GM21390 (cell line): ENCODE data around the gene PLA2G1B.
"Not testable (repeated sequence)": the region's sequence is repeated elsewhere in the genome, so short reads cannot be mapped to it uniquely, and the experiment has no call there.

Source experiments
- ATAC-seq: cut with Tn5 transposase; IDR thresholded peaks from one replicate; pipeline ENCODE4 v1.9.1; 2021; ENCODE audit not compliant: unreplicated experiment

PLA2G1B gene

DNA sequence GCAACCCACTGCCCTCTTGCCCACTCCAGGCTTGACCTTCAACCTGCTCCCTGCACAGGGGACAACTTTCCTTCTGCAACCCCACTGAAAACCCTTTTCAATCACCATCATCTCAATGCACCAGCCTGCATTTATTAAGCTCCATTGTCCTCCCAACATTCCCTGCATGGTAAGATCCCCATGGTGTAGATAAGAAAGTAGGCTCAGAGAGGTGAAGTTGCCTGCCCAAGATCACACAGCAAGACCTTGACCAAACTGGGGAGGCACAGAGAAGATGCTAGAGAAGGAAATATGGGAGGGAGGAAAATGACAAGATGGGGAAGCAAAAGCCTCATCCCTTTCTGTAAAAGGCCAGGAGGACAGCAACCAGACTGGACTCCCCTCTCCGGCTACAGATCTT, 31.5 kb upstream of the PLA2G1B start:
- ATAC-seq: no peak

- no peak for ATAC-seq
Measured at GRCh38 chr12:120358412-120359100, 31.0 kb upstream of the PLA2G1B start.

DNA sequence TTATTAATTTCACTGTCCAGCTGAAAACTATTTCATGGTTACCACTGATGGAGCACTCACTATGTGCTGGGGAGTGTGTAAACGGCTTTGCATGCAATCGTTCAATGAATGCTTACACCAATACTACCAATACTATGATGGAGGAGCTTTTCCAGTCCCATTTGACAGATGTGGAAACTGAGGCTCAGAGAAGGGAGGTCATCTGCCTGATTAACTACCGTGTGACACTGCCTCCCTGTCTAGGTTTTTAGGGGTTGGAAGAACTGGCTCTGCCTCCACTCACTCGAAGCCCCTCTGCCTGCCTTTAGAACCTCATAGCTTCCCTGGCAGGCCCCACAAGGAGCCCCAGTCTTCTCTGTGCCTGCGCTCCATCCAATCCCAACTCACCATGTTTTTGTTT, 29.5 kb upstream of the PLA2G1B start:
- no peak for ATAC-seq

DNA sequence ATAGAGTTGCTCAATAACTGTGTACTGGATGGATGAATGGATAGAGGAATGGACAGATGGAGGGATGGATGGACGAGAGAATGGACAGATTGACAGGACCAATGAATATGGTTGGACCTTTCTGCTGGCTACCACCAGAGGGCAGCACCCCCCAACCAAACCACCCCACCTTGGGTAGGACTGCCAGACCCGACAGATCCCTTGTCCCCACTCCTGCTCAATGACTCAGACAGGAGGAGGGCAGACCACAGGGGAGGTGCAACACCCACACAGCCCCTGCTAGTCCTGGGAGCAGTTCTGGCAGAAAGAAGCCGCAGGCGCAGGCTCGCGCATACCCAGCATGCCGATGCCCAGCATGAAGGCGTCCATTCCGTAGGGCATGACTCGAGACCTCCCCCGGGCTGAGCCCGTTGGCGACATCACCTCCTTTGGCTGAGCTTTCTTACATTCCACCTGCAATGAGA, 29.0 kb upstream of the PLA2G1B start:
- ATAC-seq: no peak

- no peak for ATAC-seq
Measured at GRCh38 chr12:120353556-120354317, 26.2 kb upstream of the PLA2G1B start.

DNA sequence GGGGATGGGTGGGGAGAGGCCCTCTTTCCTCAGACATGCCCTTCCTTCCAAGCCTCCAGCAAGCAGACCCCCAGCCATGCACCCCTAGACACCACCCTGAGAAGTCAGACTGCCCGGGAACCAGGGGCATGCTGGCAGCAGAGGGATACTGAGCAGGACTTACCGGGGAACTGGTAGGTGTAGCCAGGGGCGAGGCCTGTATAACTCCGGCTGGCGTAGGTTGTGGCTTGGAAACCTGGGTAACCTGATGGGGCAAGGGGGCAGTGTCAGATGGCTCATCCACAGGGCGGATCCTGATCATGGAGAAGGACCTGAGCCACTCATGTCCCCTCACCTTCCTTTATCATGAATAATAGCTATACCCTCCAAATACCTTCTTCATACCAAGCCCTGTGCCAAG, 25.6 kb upstream of the PLA2G1B start:
- ATAC-seq: no peak

DNA sequence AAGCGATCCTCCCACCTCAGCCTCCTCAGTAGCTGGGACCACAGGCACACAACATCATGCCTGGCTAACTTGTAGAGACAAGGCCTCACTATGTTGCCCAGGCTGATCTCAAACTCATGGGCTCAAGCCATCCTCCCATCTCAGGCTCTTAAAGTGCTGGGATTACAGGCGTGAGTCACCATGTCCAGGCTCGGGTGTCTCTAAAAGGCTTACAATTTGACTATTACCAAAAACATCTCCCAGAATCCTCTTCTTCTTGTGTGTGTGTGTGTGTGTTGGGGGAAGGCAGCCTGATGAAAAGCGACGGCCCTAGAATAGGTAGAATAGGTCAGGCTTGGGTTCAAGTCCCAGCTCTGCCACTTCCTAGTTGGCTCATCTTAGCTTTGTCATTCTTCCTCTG, 24.5 kb upstream of the PLA2G1B start:
- ATAC-seq: no peak

DNA sequence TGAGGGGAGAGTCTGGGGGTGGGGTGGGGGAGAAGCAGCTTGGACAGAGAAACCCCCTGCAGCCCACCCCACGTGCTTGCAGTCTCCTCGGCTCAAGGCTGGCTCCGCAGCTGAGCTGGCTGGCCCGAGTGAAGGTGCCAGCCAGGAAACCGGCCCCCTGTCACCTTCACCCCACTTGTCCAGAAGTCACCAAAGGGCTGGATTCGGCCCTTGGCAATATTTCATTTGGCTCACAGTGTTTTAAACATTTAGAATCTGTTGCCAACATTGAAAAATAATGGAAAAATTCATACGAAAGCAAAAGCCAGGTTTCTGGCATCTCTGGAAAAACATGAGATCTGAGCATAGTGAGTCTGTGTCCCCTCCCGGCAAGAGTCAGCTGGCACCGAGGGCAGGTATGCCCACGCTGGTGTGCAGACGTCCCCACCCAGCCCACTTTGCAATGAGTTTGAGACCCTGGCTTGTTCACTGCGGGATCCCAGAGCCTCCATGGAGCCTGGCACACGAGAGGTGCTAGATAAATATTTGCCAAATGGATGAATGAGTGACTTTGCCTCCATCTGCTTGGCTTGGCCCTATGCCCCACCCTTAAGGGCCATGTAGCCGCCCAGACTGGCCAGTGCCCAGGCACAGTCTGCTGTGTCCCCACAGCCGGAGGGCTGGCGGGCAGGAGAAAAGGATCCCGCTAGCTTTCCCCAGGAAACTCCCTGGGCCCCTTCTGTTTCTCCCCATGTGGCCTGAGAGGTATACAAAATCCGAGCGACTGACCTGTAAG, 23.2 kb upstream of the PLA2G1B start:
- no peak for ATAC-seq

- ATAC-seq: no peak
Measured at GRCh38 chr12:120347766-120348165, 20.2 kb upstream of the PLA2G1B start.

DNA sequence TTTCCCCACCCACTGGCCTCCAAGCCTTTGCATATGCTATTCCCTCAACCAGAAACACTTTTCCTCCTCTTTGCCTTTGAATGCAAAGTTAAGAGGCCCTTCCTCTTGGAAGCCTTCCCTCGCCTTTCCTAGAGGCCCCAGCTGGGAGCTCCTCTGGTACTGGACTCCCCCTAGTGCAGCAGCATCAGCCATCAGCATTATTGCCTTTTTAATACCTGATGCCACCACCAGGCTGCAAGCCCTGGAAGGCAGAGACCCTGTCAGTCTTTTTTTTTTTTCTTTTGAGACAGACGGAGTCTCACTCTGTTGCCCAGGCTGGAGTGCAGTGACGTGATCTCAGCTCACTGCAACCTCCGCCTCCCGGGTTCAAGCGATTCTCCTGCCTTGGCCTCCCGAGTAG, 19.1 kb upstream of the PLA2G1B start:
- ATAC-seq: no peak

DNA sequence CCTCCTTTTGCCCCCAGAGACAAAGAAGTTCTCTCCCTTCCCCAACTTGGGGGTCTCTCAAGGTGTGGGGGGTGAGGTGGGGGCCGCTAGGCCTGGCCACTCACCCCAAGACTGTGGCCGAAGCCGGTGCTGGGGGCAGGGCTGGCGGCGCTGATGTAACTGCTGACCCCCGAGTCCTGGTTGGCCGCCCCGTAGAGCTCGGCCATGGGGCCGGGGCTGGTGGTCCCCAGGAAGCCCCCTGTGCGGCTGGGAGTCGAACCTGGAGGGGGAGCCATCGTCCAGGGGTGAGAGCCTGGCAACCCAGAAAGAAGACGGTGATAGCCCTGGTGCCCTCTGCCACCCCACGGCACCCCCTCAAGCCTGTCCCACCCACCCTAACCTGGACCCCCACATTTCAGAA, 18.5 kb upstream of the PLA2G1B start:
- ATAC-seq: no peak

GRCh38 chr12:120343692-120344091, 16.1 kb upstream of the PLA2G1B start:
- ATAC-seq: no peak

DNA sequence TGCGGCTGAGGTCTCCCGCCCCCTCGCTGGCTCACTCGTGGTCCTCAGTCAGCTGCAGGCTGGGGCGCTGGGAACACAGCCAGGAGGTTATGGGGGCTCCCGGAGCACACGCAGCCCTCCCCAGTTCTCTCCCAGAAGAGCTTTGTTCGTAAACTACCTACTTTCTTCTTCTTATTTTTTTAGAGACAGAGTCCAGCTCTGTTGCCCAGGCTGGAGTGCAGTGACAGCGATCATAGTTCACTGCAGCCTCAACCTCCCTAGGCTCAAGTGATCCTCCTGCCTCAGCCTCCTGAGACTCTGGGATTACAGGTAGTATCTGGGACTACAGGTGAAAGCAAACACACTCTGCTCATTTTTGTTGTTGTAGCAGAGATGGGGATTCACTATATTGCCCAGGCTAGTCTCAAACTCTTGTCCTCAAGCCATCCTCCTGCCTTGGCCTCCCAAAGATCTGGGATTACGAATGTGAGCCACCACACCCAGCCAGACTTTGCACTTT, 15.5 kb upstream of the PLA2G1B start:
- ATAC-seq: no peak

- no peak for ATAC-seq
Measured at GRCh38 chr12:120342175-120343038, 14.8 kb upstream of the PLA2G1B start.

- no peak for ATAC-seq
Measured at GRCh38 chr12:120339256-120339655, 11.7 kb upstream of the PLA2G1B start.

DNA sequence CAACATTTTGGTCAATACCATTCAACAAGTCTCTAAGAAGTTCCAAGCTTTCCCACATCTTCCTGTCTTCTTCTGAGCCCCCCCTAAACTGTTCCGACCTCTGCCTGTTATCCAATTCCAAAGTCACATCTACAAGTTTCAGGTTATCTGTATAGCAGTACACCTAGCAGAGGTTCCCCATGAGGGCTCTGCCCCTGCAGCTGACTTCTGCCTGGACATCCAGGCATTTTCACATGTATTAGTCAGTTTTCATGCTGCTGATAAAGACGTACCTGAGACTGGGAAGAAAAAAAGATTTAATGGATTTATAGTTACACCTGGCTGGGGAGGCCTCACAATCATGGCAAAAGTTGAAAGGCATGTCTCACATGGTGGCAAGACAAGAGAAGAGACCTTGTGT, 10.2 kb upstream of the PLA2G1B start:
- ATAC-seq: no peak

DNA sequence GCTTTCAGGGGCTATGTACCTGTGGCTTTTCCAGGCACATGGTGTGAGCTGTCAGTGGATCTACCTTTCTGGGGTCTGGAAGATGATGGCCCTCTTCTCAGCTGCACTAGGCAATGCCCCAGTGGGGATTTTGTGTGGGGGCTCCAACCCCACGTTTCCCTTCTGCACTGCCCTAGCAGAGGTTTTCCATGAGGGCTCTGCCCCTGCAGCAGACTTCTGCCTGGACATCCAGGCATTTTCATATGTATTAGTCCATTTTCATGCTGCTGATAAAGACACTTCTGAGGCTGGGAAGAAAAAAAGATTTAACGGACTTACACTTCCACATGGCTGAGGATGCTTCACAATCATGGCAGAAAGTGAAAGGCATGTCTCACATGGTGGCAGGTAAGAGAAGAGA, 8.8 kb upstream of the PLA2G1B start:
- ATAC-seq: not testable (repeated sequence)

DNA sequence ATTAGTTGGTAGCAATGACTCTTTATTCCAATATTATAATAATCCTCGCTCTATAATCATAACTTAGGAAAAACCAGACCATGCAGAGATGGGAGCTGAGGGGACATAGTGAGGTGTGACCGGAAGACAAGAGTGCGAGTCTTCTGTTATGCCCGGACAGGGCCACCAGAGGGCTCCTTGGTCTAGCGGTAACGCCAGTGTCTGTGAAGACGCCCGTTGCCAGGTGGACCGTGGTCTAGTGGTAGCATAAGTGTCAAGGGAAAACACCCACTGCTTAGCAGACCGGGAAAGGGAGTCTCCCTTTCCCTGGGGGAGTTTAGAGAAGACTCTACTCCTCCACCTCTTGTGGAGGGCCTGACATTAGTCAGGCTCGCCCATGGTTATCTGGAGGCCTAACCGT, 7.9 kb upstream of the PLA2G1B start:
- ATAC-seq: not testable (repeated sequence)

DNA sequence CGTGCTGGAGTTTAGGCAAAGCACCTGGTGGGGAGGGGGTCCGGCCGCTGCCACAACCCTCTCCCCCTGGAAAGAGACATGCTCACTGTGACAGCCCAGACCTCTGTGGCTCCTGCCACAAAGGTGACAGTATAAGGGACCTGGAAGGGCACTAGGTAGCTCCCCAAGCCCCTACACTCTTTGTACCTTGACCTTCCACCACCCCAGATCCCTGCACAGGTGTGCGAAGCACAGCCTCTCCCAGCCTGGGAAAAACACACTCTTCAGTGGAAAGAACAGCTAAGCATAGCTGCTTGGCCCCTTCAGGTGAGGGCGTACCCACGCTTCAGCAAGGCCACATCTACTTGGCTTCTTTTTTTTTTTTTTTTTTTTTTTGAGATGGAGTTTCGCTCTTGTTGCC, 4.9 kb upstream of the PLA2G1B start:
- no peak for ATAC-seq

DNA sequence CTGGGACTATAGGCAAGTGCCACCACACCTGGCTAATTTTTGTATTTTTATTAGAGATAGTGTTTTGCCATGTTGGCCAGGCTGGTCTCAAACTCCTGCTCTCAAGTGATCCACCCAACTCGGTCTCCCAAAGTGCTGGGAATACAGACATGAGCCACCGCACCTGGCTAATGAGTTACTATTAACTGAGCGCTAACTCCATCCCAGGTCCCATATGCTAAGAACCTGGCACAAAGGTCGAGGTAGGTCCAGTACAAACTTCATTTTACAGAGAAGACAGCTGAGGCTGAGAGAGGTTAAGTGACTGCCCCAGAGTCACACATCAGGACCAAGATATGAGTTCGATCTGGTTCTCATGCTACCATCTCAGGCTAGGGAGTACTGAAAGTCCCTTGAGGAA, 4.5 kb upstream of the PLA2G1B start:
- ATAC-seq: no peak

DNA sequence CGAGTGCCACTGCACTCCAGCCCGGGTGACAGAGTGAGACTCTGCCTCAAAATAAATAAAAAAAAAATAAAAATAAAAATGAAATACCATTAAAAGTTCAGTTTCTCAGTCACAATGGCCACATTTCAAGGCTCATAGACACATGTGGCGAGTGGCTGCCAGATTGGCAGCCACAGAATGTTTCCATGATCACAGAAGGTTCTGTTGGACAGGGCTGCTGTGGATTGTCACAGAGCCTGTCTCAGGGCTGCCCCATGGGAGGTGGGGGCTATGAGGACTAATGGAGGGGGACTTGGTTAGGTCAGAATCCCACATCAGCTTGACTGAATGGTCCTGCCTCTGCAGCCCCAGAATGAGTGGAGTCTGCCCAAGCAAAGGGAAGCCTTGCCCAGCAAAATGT, 3.8 kb upstream of the PLA2G1B start:
- ATAC-seq: no peak
